Cerebellar nuclear complex (tissue), 1 donor: ENCODE measurements around the gene ACOT13.
A peak's percentile ranks its signal among the peaks of the same experiment; 100 is the strongest.
"Not testable (repeated sequence)": the region's sequence is repeated elsewhere in the genome, so short reads cannot be mapped to it uniquely, and the experiment has no call there.

Source experiments
- DNase-seq, 2 experiments: peaks; one replicate each; lab custom pipeline; 2025; lab: John Stamatoyannopoulos, UW

ACOT13 gene

DNA sequence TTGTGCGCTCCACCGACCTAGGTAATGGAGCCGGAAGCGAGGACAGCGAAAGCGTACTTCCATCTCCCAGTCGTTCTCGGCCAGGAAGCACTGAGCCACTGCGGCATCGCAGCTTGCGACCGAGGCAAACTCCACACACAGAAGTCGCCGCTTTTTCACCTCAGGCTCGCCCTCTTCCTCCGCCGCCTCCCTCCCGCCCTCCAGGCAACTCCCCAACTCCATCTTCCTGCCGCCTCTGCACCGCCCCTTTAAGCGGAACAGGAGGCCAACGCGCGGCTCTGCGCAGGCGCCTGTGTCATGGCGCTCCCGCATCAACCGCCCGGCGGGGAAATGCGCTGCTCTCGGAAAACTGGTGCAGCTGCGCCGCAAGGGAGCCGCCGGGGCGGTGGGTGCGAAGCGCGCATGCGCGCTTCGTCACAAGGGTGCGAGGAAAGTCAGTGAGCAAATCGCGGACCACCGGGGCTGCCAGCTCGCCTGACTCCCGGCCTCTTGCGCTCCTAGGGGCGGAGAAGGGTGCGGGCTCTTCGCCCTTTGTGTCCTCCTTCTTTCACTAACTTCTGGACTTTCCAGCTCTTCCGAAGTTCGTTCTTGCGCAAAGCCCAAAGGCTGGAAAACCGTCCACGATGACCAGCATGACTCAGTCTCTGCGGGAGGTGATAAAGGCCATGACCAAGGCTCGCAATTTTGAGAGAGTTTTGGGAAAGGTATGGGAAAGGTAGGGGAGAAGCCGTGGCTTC is at the start of gene ACOT13, which contains the start of gene TDP2:
Gene ACOT13 (plus strand): TSS at position 437 of the 737 bp plus-strand sequence. CDS start 187 bp downstream, at position 624.
Gene TDP2 (minus strand): TSS at position 259 of the 737 bp plus-strand sequence. CDS start 37 bp downstream, at position 222.
- DNase-seq: peak in 1 of 2 experiments; percentile 78

DNA sequence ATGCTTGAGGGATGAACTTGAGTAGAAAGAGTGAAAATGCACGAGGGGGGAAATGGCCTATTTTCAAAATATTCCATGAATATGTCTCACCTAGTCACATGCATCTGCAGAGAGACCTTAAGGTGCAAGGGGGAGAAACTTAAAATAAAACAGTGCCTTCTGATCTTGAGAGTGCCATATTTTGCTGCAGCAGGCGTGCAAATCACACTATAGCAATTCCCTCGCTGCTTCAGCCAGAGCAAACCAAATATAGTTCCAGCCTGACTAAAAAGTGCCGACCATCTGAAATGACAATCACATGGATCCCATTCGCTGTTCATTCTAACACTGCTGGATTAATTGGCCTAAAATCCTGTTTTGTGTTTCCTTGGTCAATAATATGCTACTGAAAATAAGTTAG is 47.2 kb upstream of the ACOT13 start:
- no peak for DNase-seq

DNA sequence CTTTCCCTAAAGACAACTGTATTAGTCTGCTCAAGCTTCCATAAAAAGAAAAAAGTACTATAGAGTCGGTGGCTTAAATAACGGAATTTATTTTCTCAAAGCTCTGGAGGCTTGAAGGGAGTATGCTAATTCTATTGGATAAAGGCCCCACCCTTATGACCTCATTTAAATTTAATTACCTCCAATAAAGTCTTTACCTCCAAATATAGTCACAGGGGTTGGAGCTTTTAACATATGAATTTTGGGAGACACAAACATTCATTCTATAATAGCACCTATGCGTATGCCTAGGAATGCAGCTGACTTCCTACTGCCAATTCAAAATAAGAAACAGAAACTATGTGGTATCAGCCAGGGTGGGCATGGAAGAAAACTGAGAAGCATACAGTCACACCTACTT is 46.2 kb upstream of the ACOT13 start:
- no peak for DNase-seq

DNA sequence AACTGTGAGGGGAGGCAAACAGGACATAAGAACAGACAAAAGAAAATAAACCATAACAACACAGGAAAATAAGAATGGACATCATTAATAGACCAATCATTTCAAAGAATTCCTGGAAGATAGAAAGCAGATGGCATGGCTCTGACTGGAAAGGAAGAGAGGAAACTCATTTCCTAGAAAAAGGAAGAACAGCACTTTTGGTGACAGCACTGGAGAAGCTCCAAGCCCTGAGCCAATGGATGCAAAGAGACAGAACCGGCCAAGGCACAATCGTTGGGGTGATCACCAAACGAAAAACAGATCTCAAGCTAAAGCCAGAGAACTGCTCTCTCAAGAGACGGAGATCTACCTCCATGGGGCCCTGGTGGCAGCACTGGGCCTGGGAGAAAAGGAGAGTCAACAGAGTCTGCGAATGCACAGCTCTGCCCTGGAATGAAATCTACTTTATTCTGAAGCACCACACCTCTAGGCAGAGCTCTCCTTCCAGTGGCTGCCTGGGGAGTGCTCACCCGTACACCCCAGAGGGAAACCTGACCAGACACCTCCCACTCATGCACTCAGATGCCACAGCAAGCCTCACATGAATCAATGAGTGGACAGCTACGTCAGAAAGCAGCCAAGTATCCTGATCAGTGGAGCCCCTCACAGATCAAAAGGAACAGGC is 45.1 kb upstream of the ACOT13 start:
- no peak for DNase-seq

DNA sequence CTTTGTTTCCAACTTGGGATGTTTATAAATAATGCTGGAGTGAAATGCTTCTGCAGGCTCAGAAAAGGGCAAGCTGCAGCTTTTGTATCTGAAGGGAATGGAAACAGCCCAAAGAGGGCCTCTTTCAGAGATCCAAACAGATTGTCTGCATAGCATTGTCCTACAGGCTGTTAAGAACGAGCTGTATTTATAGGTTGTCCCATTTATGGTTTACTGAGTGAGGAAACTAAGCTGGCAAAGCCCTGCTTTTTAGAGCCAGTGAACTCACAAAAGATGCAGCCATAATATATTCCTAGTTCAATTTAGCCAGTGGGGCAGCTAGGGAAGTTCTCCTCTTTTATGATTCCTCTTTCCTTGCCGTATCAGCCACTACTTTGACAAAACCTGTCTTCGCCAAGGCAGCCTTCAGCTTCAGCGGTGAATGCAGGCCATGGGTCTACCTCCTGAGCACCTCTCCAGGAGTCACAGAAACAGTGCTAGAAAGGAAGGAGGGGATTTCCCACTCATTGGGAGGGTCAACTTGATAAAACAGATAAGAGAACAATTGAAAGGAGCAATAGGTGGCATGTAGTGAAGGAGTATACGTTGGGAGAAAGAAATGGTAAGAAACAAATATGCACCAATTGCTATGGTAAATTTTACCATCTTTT is 35.9 kb upstream of the ACOT13 start:
- DNase-seq: no peak

DNA sequence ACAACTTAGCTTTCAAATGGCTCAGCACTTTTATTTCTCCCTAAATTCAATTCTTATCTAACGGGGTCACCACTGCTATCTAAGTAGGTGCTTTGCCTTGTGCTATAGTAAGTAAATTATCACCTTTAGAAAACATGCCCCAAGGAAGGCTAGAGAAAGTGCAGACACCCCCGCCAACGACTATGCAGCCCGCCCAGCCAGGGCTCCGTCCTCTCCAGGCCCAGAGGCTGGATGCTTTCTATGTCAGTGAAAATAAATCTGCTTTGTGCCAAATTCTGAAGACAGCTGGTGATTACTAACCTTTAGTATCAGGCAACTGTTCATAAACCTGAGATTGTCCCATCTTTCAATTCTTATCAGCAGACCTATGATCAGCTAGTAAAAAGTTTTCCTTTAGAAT is 35.2 kb upstream of the ACOT13 start:
- no peak for DNase-seq

DNA sequence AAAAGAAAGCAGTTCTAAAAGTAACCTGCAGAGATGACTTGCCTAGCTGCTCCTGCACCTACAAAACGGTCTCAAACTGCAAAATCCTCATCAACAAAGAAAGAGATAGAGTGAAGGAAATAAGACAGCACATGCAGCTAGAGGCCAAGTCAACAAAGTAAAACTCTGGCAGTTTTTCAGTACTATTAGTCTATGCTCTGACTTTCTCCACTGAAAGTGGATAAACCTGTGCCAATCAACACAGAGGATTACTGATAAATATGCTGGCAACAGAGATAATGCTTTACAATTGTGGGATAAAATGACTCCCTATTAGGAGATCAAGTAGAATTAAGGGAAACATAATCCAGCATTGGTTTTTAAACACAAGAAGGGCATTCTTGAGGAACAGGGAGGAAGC is 34.3 kb upstream of the ACOT13 start:
- DNase-seq: no peak

DNA sequence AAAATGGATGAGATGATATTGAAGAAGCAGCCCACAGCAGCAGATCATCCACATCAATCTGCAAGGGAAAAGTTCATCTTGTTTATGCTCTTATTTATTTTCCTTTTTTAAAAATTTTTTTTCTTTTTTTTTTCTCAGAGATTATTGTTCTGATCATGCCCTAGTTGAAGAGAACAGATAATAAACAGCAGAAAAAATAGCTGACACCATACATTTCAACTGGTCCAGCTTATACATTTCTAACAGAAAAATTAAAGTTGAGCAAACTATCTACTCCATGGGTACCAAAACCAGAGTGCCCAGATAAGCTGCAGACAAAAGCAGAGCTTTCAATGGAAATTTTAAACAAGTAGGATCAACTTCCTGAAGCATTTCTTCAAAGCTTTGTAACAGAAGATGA is 30.2 kb upstream of the ACOT13 start:
- DNase-seq: no peak

DNA sequence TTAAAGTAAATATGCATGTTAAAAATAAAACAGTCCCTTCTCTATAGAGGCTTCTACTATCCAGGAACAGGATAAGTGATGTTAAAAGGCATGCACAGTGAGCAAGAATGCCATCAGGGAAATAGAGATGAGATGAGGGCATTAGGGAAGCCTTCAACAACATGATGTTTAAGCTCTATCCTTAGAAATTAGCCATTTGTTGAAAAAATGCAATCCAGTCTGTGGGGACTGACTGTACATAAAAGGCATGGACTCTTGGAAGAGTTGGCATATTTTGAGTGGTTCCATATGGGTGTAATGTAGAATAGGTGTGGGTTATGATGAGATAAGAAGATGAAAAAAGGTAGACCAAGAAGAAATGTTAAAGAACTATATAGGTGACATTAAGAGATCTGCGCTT is 26.7 kb upstream of the ACOT13 start:
- no peak for DNase-seq

DNA sequence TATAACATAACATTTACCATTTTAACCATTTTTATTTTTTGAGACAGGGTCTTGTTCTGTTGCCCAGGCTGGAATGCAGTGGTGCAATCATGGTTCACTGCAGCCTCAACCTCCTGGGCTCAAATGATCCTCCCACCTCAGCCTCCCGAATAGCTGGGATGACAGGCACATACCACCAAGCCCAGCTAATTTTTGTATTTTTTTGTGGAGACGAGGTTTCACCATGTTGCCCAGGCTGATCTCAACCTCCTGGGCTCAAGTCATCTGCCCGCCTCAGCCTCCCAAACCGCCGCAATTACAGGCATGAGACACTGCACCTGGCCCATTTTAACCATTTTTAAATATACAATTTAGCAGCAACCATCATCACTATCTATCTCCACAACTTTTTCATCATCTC is 26.2 kb upstream of the ACOT13 start:
- DNase-seq: not testable (repeated sequence)

DNA sequence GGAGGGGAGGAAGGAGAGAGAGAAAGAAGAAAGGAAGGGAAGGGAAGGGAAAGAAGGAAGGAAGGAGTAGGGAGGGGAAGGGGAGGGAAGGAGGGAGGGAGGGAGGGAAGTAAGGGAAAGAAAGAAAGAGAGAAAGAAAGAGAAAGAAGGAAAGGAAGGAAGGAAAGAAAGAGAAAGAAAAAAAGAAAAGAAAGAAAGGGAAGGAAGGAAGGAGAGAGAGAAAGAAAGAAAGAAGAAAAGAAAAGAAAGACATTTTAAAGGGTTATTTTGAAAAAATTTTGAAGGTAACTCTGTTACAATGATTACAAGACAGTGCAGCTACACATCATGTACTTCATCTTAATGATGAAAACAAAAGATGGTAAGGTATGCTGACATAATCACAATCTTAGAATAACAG is 24.8 kb upstream of the ACOT13 start:
- DNase-seq: no peak

DNA sequence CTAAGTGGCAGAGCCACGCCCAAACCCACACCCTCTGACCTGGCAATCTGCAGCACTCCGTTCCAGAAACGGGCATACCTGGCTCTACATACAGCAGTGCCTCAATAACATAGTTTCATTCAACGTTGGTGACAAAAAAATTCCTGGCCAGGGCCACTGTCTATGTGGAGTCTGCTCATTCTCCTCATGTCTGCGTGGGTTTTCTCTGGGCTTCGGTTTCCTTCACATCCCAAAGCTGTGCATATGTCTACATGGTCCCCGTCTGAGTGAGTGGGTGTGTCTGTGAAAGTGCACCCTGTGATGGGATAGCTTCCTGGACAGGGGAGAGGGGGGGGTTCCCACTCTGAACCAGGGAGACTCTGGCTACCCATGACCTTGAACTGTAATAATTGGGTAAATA is 23.0 kb upstream of the ACOT13 start:
- DNase-seq: no peak

DNA sequence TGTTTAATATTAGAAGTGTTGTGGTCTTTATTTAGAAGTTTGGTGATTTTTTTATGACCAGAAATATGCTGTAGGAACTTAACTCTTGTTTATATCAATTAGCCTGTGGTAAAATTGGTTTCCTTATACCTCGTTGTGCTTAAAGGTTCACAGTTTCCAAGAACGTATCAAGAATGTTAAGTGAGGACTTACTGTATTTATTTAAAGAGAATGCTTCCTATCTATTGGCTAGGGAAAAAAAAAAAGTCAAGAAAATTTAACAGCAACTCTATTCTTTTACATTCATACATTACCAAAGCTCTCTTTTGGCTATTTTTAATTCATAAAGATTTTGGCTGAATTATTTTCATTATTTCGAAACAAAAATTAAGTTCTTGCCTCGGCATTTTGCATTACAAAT is 22.5 kb upstream of the ACOT13 start:
- no peak for DNase-seq

DNA sequence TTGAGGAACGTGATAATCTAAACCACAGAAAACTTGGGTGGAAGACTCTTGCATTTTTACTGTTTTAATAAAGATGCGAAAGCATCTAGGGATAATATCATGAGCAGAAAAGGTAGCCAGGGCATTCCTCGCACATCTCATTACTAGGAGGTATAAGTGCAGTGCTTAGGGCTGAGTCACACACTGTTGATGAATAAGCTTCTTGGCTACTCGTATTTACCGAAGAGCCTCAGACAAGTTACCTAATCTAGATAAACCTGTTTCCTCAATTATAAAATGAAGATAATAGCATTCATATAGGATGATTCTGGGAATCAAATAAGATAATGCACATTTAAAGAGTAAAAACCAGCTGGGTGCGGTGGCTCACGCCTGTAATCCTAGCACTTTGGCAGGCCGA is 20.1 kb upstream of the ACOT13 start:
- DNase-seq: no peak

DNA sequence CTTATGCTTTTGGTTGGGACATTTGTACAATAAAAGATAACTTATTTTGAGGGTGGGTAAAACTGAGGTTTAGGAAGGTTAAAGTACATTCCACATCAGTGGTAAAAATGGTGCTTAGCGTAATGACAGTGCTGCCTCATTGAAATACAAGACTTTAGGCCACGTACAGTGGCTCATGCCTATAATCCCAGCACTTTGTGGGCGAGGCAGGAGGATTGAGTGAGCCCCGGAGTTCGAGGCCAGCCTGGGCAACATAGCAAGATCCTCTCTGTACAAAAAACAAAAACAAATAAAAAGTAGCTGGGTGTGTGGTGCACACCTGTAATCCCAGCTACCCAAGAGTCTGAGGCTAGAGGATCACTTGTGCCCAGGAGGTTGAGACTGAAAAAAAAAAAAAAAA is 18.6 kb upstream of the ACOT13 start:
- no peak for DNase-seq

DNA sequence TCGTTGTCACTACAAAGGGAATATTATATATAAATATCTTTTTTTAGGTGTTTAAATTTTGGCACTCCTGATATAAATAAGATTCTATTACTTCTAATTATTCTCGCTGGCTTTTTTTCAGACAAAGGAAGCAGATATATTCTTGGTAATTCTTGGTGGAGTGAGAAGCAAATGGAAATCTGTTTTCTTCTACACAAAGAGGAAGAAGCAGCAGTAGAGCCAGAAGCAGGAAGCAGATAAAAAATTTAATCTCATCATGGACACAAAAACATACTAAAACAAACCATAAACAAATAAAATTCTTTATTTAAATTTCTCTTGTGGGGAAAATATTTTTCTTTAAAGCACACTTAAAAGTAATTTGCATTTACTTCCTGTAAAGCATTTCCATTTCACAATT is 17.2 kb upstream of the ACOT13 start:
- DNase-seq: no peak

DNA sequence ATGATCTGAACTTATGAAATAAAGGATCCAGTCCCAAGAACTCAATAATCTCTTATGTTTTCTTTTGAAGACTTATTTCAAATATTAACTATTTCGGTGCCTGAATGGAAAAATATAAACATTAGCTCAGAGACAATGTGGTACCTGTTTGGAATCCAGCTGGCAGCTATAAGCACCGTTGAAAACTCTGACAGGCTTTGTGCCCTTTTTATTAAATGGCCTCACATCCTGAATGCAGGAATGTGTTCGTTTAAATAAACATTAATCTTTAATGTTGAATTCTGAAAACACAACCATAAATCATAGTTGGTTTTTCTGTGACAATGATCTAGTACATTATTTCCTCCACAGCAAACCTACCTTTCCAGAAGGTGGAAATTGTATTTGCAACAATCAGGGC is 16.5 kb upstream of the ACOT13 start:
- no peak for DNase-seq

DNA sequence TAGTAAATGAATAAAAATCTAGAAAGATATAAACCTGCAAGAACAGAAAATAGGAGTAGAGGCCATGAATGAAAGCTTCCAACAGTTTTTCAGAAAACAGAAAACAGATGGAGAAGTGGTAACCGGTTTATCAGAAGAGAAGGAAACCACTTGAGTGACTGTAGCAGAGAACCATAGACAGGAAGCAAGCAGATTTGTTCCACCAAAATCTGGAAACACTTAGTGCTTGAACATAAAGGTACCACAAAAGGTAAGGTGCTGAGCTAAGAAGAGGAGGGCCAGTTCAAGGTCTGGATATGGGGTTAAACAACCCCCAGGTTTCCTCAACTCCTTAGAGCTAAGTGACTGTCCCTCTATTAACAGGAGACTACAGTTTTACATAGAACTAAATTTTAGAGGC is 11.7 kb upstream of the ACOT13 start:
- no peak for DNase-seq

DNA sequence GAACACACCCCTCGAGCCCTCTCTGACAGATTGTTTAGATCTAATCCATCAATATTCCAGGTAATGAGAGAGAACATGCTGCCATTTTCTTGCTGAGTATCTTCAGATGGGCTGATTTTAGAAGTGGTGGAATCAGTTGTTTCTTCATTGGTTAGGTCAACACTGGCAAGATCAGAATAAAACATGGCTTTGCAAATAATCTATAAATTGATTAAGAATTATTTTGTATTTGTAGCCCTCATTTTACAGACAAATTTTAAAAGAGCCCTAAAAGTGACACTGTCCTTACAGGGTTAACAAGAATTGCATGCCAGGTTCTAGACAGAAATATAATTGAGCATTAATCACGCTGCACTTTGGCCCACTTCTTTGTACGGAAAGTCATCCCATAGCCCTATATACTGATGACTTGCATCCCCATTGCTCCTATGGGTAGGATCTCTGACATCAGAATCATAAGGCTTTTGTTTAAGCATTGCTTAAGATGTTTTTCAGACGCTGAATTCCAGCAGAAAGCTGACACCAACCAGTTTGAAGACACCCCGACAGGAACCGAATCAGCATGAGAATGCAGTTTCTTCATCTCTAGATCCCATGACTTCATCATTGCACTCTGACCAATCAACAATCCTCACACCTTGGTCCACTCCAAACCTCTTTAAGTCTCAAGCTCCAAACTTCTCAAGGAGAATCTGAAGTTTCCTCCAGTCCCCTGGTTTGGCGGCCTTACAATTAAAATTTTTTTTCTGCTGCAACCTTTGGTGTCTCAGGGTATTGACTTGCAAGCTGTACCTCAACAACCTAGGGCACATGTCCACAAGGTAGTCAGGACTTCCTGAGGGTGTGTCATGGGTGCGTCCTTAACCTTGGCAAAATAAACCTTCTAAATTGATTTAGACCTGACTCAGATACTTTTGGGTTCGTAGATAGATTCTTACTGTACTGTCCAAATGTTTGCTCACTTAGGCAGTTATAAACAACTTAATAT is 8.0 kb upstream of the ACOT13 start:
- DNase-seq: no peak

DNA sequence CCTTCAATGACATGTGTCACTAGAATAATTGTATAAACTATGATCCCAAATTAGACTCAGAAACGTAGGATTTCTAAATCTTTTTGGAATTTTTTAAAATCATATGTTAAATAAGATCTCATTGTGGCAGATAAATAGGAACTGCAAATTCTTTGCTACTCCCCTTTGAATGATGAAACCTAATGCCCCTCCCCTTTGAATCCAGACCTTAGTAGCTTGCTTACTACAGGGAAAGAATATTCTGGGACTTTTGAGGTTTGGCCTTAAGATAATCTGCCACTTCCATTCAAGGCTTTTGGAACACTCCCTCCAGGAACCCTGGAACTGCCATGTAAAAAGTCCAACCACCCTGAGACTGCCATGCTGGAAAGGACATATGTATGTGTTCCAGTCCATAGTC is 7.3 kb upstream of the ACOT13 start:
- no peak for DNase-seq

DNA sequence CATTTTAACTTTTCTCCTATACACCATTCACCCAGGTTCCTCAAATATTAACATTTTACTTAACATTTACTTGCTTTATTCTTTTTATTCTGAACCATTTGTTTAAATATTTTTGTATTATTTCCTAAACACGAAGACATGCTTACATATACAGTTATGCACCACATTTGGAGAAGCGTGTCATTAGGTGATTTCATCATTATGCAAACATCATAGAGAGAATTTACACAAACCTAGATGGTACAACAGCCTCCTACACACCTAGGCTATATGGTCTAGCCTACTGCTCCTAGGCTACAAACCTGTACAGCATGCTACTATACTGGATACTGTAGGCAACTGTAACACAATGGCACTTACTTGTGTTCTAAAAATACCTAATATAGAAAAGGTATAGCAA is 6.8 kb upstream of the ACOT13 start:
- DNase-seq: no peak

DNA sequence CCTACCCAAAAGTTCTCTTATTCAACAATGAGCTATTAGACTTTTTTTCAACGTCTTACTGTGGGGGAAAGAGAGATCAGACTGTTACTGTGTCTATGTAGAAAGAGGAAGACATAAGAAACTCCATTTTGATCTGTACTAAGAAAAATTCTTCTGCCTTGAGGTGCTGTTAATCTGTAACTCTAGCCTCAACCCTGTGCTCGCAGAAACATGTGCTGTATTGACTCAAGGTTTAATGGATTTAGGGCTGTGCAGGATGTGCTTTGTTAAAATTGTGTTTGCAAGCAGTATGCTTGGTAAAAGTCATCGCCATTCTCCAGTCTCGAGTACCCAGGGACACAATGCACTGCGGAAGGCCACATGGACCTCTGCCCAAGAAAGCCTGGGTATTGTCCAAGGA is 5.1 kb upstream of the ACOT13 start:
- DNase-seq: not testable (repeated sequence)
